GM19035 (cell line): Measurements from ENCODE around the gene IPO7.
"Not testable (repeated sequence)": the region's sequence is repeated elsewhere in the genome, so short reads cannot be mapped to it uniquely, and the experiment has no call there.

ENCODE experiments used
- ATAC-seq: cut with Tn5 transposase; IDR thresholded peaks from one replicate; pipeline ENCODE4 v1.9.1; 2021; ENCODE audit not compliant: unreplicated experiment

IPO7 gene

DNA sequence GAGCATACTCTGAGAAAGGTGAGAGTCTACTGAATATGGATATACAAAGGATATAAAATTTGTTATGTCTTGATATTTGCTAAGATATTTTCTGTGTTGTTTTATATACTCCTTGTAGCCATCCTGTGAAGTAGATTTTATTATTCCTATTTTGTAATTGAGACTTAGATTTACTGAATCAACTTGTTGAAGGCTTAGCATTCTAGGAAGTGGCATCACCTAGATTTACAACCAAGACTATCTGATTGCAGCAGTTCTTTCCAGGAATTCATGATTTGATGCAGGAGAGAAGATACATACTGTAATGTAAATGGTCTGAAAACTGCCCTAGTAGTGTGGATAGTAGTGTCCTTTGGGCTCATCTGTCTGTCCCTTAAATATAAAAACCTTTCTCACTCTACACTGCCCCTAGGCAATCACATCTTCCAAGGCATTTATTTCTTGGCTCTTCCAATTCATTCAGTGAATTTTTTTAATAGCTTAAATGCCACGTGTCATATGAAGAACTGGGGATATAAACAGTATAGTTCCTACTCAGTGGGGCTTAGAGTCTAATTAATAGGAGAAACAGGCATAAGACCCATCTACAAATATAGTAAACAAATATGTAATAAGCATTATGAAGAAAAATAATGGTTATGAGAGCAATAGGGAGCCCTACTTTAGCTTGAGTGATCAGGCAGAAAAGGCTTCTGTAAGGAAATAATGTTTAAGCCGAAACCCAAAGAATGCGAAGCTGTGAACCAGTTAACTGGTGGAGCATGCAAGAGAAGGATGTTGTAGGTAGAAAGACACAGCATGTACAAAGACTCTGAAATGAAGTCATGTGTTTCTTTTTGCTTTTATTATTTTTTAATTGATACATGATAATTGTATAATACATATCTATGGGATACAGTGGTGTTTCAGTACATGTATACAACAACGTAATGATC, 13.6 kb downstream of the IPO7 start:
- ATAC-seq: no peak

DNA sequence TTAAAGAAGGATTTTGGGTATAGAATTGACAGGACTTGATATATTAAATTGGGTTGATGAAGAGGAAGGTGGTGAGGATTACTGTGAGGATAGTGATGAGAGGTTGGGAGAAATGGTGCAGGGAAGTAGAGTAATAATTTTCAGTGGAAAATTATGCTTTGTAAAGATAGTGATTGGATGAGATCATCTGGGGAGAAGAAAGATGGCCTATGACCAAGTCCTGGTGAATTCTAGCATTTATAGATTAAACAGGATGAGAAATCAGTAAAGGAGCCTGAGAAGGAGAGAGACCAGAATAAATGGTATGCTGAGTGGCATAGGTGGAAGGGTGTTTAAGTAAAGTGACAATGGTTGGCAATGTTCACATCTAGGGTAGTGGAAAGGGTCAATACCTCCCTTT, 15.0 kb downstream of the IPO7 start:
- no peak for ATAC-seq

DNA sequence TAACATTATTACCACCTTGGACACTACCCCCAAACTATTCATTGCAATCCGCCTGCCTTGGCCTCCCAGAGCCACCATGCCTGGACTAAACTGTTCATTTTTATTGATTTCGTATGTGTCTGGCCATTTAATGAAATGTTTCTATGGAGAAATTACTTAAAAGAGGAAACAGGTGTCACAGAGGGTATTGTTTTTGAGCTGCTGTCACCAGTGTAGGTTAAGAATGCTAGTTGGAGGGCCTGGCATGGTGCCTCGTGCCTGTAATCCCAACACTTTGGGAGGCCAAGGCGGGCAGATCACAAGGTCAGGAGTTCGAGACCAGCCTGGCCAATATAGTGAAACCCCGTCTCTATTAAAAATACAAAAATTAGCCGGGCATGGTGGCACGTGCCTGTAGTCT, 17.4 kb downstream of the IPO7 start:
- ATAC-seq: not testable (repeated sequence)

DNA sequence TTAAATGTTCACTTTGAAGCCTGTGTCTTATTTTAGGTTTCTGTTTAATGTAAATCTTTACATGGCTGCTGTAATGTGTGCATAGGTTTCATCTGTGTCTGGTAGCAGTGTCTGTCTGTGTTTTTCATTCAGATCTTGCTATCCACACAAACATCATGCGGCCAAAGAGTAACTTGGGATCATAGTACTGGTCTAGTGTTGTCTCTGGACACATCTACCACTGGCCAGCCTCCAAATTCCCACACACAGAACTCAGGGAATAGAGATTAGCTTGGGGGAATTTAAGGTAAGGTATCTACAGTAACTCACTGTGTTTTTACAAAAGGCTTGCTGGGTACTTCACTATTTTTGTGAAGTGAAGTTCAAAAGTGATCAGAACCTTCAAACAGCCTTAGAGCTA, 44.3 kb downstream of the IPO7 start:
- no peak for ATAC-seq

DNA sequence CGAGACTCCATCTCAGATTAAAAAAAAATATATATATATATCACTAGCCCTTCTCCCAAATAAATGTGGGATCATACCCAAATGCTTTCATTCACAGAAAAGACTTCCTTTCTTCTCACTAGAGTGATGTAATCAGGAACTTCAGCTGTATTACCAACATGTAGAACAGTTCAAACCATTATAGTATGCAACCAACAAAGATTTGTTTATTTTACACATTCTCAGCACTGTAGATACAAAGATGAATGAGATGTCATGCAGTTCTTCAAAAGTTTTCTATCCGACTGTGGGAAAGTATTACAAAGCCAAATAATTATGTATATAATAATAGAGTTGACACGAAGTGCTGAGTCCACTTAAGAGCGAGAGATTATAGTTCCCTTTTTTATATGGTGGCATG, 54.2 kb downstream of the IPO7 start:
- no peak for ATAC-seq

DNA sequence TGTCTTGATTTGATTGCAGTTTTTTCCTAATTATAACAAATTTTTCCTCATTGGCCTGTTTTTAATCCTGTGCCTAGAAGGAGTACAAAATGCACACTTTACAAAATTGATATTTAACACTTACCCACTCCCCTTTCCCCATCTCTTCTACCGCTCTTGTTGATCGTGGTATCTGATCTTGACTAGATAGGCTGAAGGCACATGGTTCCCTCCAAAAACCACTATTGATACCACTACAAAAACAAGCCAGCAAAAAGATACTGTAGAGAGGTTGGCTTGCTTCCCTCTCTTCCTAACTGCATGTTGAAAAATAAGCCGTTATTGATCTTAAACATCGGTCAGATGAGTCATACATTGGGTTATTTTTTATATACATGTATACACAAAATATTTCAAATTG, 61.8 kb downstream of the IPO7 start:
- ATAC-seq: no peak

DNA sequence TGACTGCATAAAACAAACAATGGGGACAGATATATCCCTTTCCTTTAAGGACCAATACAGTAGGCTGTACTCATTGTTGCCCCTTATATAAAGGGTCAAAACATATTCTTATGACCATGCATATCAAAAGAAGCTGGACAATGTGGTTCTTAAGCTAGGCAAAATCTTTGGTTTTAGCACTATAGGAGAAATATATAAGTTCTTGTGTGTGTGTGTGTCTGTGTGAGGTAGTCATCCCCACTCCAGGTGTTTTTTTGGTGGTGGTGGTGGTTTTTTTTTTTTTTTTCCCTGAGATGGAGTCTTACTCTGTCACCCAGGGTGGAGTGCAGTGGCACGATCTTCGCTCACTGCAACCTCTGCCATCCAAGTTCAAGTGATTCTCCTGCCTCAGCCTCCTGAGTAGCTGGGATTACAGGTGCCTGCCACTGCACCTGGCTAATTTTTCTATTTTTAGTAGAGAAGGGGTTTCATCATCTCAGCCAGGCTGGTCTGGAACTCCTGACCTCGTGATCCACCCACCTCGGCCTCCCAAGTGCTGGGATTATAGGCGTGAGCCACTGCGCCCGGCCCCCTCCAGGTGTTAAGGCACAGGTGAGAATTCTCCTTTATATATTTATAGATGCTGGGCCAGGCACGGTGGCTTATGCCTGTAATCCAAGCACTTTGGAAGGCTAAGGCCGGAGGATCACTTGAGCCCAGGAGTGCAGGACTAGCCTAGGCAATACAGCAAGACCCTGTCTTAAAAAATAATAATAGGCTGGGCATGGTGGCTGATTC, 64.3 kb downstream of the IPO7 start:
- no peak for ATAC-seq

DNA sequence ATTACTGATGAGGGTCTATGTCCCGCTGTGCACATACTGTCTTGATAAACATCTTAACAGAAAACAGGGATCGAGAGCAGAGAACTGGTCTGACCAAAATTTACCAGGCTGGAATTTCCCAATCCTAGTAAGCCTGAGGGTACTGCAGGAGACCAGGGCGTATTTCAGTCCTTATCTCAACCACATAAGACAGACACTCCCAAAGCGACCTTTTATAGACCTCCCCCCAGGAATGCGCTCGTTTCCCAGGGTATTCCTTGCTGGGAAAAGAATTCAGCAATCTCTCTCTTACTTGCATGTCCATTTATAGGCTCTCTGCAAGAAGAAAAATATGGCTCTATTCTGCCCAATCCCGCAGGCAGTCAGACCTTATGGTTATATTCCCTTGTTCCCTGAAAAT, 67.6 kb downstream of the IPO7 start:
- not testable (repeated sequence) for ATAC-seq

DNA sequence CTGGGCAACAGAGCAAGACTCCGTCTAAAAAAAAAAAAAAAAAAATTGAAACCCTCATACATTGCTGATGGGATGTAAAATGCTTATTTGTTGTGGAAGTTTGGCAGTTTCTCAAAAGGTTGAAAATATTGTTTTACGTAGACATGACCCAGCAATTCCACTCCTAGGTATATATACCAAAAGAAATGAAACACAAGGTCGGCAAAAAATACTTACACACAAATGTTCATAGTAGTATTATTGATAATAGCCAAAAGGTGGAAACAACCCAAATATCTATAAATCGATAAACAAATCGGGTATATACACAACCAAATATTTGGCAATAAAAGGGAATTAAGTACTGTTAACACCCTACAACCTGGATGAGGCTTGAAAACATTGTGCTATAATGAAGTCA, 71.3 kb downstream of the IPO7 start:
- ATAC-seq: no peak

DNA sequence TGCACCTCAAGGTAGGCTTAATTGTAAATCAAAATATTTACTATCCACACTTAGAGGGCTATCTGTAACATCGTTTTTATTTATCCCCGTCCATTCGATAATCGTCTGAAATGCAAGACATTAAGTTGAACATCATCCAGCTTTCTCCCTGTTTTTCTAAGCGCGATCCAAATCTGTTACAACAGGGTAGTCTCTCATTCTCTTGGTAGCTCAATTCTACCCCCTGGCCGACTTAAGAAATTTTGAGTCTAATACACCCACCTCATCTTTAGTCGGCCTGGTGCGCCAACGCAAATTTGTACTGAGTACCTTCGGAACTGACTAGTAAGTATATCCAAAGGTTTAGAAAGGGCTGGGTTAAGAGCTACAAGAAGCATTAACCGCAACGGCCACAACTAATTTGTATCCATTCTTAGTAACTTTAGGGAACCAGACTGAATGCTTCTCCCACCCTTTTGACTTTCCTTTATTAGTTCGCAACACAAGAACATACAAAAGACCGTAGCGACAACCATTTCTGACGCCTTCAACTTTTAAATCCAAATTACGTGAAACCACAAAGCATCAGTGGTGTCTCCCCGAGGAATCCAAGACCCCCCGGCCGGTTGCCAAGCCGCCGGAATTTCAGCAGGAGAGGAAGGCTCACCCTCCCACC, 75.3 kb downstream of the IPO7 start:
- no peak for ATAC-seq

DNA sequence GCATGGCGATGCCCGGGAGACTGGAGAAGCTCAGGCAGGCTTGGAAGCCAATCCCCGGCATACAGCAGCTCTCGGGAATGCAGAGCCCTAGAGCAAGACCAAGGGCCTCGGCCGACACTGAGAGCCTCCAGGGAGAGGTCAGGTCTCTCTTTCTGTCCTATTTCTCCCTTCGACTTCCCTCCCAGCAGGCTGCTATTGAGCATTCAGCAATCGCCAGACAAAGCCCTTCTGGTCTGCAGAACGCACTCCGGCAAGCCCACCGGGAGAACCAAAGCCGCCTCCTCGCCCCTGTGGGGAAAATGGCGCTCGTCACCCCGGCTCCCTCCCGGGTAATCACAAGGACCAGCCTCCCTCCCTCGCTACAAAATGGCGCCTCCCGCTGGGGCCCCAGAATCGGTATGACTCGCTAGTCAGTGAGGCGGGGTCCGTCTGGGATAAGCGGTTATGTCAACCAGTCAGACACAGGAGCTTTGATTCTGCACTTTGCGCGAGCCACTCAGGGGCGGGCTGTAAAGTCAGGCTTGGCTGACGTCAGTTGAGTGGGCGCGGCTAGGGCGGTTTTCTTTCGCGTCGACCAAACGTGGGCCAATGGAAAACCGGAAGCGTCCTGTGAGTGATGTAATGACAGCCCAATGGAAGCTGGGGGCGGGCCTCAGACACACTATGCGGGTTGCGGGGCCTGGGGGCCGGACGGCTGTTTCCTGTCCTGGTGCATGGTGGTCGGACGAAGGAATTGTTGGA, 76.0 kb downstream of the IPO7 start, which contains the start of gene ZNF143:
TSS of gene ZNF143 (plus strand) at position 691 of the 741 bp plus-strand sequence. CDS start 10,297 bp downstream, outside the sequence.
- peak; percentile 87 for ATAC-seq

DNA sequence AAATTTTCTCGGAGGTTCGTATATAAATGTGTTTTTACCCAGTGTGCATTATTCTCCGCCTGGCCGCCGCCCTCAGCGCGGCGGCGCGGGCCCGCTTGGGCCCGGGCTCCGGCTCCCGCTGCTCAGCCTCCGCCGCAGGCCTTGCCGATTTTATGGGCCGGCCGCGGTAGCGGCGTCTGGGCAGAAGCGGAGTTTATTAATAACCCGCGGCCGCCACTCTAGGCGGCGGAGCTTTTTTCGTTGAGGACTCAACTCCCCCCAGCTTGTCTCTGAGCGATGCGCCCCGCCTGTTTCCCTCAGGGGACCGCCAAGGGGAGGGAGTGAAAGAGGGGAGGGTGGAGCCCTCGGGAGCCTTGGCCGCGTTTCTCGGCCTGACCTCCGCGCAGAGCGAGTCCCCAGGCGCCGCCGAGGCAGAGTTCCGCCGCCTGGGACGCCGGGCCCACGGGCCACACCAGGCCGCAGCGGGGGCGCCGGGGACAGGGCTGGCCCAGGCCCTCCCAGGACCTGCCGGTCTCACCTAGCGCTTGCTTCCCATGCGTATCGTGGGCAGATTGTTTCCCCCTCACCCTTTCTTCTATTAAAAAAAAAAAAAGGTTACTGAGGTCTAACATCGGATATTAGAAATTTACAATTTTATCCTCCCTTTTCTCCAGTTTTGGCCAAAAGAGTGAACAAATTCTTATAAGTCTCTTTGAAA, 76.8 kb downstream of the IPO7 start:
- peak; percentile 51 for ATAC-seq

DNA sequence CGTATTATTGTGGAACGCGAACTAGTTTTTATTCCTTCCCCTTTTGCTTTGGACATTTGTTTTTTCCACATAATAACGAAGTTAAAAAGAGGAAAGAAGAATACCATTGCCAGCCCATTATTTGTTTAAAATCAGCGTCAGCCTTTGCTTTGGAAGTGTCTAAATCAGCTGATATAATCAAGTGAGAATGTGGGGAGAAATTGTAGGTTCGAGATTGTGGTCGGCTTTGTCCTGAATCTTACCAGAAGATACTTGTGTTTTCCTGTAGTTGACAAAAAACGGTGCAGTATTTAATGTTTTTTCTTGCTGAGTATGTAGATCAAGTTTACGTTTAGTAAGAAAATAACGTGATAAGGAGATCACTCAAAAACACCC, 77.3 kb downstream of the IPO7 start:
- no peak for ATAC-seq

DNA sequence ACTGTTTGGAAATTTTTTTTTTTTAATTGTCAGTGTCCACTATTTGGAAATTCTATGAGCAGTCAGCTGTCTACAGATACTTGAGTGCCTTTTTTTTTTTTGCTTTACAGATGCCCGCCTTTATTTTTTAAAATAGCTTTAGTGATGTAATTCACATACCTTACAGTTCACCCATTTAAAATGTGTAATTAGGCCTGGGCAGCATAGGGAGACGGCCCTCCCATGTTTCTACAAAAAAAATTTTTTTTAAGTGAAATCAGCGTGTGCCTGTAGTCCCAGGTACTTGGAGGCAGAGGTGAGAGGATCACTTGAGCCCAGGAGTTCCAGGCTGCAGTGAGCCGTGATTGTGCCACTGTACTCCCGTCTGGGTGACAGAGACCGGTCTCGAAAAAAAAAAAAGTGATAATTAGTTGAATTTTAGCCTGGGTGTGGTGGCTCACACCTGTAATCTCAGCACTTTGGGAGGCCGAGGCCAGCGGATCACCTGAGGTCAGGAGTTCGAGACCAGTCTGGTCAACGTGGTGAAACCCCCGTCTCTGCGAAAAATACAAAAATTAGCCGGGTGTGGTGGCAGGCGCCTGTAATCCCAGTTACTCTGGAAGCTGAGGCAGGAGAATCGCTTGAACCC, 77.8 kb downstream of the IPO7 start:
- ATAC-seq: no peak

DNA sequence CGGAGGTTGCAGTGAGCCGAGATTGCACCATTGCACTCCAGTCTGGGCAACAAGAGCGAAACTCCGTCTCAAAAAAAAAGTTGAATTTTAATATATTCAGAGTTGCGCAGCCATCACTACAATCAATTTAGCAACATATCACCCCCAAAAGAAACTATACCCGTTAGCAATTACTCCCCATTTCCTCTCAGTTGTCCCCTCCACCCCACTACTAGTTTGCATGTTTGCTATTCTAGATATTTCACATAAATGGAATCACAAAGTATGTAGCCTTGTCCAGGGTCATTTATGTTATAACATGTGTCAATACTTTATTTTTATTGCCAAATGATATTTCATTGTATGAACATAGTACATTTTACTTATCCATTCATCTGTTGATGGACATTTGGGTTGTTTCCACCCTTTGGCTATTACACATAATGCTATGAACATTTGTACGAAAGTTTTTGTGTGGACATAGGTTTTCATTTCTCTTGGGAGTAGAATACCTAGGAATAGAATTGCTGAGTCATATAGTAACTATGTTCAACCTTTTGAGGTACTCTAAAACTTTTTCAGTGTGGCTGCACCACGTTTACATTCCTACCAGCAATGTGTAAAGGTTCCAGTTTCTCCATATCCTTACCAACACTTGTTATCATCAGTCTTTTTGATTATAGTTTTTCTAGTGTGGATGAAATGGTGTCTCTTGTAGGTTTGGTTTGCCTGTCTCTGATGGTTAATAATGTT, 78.5 kb downstream of the IPO7 start:
- ATAC-seq: no peak

DNA sequence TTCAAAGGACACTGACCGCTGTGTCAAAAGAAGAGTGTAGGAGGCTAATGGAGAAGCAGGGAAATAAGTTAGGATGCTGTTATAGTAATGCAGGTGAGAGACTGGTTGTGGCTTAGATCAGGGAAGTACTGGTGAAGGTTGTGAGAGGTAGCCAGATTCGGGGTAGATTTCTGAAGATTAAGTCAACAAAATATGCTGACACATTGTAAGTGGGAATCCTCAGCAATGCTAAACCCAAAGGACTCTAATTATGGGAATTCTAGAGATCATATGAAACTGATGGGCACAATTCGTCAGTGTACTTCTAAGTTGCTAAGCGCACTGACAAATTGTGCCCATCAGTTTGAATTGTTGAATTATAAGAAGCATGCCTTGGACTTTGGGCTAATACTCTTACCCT, 86.3 kb downstream of the IPO7 start:
- no peak for ATAC-seq

DNA sequence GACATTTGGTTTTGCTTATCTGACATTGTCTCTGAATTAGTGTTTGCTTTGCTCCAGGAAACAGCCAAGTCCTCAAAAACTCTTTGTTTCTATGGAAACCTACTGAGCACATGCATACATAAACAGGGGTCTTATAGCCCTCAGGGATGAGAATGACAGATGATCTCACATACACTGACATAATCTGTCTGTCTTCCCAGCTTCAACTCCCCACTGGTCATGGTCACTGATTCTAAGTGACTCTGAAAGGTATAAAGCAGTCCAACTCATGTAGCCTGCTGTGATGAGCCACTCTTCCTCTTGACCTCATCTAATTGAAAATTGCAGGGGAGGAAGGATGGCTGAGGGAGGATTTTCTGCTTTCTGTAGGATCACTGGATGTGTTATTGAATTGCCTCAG, 89.0 kb downstream of the IPO7 start:
- ATAC-seq: no peak

DNA sequence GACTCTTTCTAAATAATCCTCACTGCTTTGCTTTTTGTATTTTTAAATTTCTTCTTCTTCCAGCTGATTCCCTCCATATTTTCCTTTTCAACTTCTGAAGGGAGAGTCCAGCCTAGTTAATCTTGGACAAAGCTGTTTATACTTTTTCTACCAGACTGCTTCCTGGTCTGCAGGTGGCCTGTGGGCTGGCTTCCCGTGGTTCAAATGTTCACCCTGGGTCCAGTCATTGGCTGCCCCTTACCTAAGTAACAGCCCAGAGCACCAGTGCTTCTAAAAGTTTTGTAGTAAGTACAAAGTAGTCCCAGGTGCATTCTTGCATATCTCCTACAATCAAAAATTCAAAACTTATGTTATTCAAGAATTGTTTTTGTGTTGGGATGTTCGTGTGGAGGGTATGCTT, 95.4 kb downstream of the IPO7 start:
- ATAC-seq: no peak

DNA sequence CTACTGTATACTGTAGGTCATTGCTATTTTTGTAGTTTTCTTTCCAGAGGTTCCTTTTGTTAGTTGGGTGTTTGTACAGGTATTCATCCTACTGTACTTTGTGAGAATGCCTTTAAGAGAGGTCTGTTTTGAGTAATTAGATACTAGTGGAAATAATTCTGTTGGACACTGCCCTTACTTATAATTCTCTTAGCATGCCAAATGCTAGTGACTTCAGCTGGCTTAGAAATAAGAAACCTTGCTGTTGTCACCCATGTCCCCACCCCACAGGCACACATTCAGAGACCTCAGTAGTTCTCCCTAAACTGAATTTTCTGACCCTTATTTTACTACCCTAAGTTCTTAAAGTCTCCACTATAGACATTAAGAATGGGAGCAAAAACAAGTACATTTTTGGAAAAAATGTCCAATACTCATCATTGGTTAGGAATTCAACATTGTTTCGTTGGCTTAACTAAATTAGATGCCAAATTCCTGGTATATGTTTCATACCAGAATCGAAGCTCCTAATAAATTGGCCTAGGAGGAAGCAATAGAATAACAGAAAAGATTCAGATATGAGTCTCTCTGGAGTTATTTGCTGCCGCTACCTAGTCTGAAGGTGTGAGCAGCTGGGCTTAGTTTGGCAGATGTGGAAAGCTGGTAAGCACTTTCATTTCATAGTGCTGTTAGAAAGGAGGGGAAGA, 104.8 kb downstream of the IPO7 start:
- ATAC-seq: no peak
